Measurements from ENCODE around the gene RABEPK. TPM values are rescaled to one million over a fixed set of nuclear protein-coding genes. Genes with fewer than 3 reads are reported as not detected.

The RABEPK gene
- total RNA-seq, 6 experiments from 2014 or later: 9.4 to 27.4 (median 21.5) TPM

GRCh38 chr9:125255781-125256391 lies 55.5 kb downstream of the RABEPK start:
- ATAC-seq (peak in 3 of 4 donors; percentile 36 to 52 (median 41)), DNase-seq (peak in 1 of 3 donors; percentile 9)
- Histone ChIP-seq H3K4me3 (no peak overlapping the region), H3K9me3 (no peaks in the 10 kb centered on the region), H3K27ac (no peak overlapping the region), H3K4me1 (peaks cover 0 to 6% (median 0%) of the 10 kb centered on the region in 4 donors), H3K27me3 (no peaks in the 10 kb centered on the region), H3K36me3 (no peaks in the 10 kb centered on the region)
- 42% methylated on average over 2 of the region's 2 CpGs for WGBS (ENCODE audit: insufficient coverage, low coverage, low lambda C conversion rate, missing lambda C conversion rate)
- intact Hi-C loops (cut with DNase I): no loop called here
- TF ChIP-seq CTCF (IDR thresholded peaks at IDR 0.05) (peak in 2 of 4 donors; percentile 15 to 23), POLR2A (IDR thresholded peaks at IDR 0.05) (no peak)

GRCh38 chr9:125258160-125258785 lies 57.9 kb downstream of the RABEPK start:
- H3K9me3 ChIP-seq: no peaks in the 10 kb centered on the region
- H3K4me3 ChIP-seq: no peak overlapping the region
- intact Hi-C loops (cut with DNase I): no loop called here
- no peaks in the 10 kb centered on the region for H3K27me3 ChIP-seq
- ATAC-seq: no peak
- no peak overlapping the region for H3K27ac ChIP-seq
- no peaks in the 10 kb centered on the region for H3K36me3 ChIP-seq
- no peak for TF ChIP-seq CTCF (IDR thresholded peaks at IDR 0.05)
- no peak for TF ChIP-seq POLR2A (IDR thresholded peaks at IDR 0.05)
- peak in 1 of 3 donors; percentile 11 for DNase-seq
- 68% methylated on average over 4 of the region's 6 CpGs for WGBS (ENCODE audit: insufficient coverage, low coverage, low lambda C conversion rate, missing lambda C conversion rate)
- H3K4me1 ChIP-seq: peaks cover 0 to 17% (median 0%) of the 10 kb centered on the region in 4 donors

GRCh38 chr9:125258832-125259534 lies 58.6 kb downstream of the RABEPK start:
- Histone ChIP-seq H3K27me3 (no peaks in the 10 kb centered on the region), H3K9me3 (no peaks in the 10 kb centered on the region), H3K4me3 (no peak overlapping the region), H3K27ac (no peak overlapping the region), H3K36me3 (no peaks in the 10 kb centered on the region), H3K4me1 (peaks cover 0 to 22% (median 0%) of the 10 kb centered on the region in 4 donors)
- TF ChIP-seq POLR2A (IDR thresholded peaks at IDR 0.05): no peak
- no peak for TF ChIP-seq CTCF (IDR thresholded peaks at IDR 0.05)
- ATAC-seq (peak in 1 of 4 donors; percentile 13), DNase-seq (peak in 1 of 3 donors; percentile 47)
- intact Hi-C loops (cut with DNase I): no loop called here
- WGBS (ENCODE audit: insufficient coverage, low coverage, low lambda C conversion rate, missing lambda C conversion rate): 46% methylated on average over 2 of the region's 2 CpGs

GRCh38 chr9:125260561-125260960 lies 60.2 kb downstream of the RABEPK start:
- H3K4me1 ChIP-seq: peaks cover 0 to 24% (median 0%) of the 10 kb centered on the region in 4 donors
- DNase-seq: no peak
- no peak for ATAC-seq
- H3K27me3 ChIP-seq: no peaks in the 10 kb centered on the region
- no peaks in the 10 kb centered on the region for H3K9me3 ChIP-seq
- no peak overlapping the region for H3K27ac ChIP-seq
- H3K36me3 ChIP-seq: no peaks in the 10 kb centered on the region
- intact Hi-C loops (cut with DNase I): no loop called here
- peak overlapping the region in 1 of 3 donors; percentile 93 for H3K4me3 ChIP-seq
- TF ChIP-seq POLR2A (IDR thresholded peaks at IDR 0.05): no peak
